HG03103 (cell line): Measurements from ENCODE around the gene LSAMP.
"Not testable (repeated sequence)": the region's sequence is repeated elsewhere in the genome, so short reads cannot be mapped to it uniquely, and the experiment has no call there.

Experiments used
- ATAC-seq: cut with Tn5 transposase; IDR thresholded peaks from one replicate; pipeline ENCODE4 v1.9.1; 2021; ENCODE audit warnings: low read depth; ENCODE audit not compliant: unreplicated experiment

The LSAMP gene

DNA sequence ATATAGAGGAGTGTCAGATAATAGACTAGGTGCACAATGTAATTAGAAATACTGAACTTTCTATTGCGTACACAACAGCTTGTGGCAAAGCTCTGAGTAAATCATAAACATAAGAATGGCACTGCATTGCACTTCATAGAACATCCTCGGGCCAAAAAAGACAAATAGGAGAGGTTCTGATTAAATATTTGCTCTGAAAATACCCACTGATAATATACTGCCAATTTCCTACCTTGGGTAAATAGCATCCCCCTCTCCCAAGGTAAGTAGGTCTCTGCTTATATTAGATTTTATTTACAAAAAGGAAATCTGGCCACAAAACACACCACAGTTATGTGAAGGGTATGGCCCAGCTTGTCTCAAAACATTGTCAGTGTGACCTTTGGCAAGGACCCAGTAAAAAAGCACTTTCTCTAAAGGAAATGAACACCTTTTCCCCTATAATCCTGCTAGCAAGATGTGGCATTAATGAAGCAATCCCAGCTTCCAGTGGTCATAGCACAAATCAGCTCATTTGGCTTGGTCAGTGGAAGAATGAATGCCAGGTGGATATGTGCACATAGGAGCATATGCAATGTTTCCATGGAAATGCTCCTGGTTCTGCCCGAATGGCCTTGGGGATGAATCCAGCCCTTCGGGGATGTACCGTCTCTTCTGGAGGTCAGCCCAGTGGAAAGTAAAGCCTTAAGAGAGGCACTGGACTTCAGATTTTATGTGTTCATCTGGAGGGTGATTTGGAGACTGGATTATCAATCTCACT, 315.9 kb downstream of the LSAMP start:
- no peak for ATAC-seq

DNA sequence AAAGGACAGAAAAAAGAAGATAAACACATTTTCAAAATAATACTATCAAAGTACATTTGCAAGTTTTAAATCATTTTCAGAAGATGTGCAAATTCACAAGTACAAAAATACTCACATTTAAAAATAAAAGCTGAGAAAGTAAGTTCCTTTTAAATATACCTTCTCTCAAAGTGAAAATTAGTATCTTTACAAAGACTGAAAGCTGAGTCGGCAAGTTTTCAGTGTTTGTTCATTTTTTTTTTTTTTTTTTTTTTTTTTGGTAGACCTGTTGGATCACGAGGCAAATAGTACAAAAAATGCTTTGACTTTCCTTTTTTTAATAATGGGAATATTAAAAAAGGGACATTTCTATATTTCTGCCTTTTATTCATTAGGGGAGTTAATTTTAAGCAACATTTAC, 317.8 kb downstream of the LSAMP start:
- ATAC-seq, result no peak

DNA sequence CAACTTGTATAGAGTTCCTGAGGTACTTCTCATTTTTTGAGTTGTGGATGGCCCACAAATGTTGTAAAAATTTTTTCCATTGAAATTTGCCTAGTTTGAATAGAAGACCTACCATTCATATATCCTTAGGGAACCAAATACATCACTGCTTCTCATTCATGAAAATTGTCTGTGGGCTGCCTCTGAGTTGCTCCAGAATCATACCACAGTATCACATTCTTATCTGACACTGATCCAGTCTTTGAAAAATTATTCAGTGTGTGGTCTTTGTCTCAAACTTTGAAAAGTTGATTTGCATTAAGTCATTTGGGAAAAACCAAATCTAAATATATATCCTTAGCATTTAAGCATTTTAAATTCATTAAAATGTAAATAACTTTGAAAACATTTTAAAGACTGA, 321.1 kb downstream of the LSAMP start:
- no peak for ATAC-seq

DNA sequence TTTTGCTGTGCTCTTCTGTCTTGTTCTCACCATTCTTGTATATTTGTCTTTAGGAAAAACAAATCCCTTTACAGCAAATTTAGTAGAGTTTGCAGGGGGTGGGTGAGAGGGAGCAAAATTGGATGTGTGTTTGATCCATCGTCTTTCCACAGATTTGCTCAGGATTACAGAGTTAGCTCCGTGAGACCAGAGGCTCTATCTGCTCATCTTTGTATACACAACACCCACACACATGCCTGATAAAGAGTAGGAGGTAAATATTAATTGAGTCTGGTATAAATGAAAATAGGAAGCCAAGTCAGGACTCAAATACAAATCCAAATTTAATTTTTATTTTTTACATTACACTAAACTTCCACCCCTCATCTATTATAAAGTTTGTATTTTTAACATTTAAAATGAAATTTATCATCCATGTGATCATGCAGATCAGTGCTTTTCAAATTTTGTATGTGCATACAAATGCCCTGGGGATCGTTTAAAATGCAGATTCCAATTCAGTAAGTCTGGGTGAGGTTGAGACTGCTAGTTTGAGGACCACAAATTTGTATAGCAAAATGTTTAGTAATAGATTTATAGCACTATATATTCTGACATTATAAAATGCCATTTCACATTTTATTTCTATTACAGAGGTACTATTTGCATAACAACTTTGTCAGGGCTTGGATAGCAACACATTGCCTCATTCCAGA, 326.7 kb downstream of the LSAMP start:
- no peak for ATAC-seq

DNA sequence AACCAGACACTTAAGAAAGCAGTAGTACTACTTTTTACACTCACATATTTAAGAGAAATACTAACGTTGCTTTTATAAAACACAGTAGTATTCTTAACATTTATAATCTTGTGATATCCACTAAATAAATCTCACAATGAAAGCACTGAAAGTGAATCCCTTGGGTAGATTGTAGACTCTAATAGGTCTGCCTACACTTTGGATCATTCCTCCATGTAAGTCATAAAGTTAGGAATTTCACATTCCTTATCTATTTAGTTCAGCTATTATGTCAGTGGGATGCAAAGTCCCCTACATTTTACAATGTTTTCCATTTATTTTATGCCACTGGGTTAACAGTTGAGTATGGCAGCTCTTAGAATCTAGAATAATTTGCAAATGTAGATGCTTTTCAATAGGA, 330.7 kb downstream of the LSAMP start:
- no peak for ATAC-seq

DNA sequence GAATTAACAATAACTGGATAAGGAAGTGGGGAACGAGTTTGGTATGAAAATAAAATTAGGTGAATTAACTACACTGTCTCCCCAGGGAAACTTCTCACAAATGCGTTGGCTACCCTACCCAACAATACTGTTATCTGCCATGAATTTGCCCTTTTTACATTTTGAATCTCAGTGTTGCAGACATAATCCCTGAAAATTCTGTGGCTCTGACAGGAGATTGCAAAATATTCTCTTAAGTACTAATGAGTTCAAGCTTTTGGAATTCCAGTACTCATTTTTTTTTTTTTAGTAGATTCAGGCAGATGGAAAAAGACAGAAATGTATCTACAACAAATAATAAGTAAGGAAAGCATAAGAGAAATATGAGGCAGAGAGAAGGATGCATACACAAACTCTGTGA, 332.6 kb downstream of the LSAMP start:
- ATAC-seq, result no peak

DNA sequence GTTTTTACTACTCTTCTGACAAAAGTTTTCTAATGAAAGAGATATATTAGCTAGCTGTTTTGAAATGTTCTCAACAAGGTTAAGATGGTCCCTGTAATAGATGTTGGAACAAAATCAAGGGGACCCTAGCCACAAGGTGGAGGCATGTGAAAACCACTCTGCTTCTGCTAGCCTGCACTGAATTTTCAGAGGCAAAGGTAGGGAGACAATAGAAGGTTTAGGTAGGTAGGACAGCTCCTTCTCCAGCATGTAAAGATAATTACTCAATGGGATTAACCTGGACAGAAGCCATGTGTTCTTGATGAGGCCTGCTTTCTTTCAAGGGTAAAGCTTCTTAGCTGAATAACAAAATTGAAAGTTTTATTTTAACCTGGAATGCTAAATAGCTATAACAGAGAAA, 333.5 kb downstream of the LSAMP start:
- no peak for ATAC-seq

DNA sequence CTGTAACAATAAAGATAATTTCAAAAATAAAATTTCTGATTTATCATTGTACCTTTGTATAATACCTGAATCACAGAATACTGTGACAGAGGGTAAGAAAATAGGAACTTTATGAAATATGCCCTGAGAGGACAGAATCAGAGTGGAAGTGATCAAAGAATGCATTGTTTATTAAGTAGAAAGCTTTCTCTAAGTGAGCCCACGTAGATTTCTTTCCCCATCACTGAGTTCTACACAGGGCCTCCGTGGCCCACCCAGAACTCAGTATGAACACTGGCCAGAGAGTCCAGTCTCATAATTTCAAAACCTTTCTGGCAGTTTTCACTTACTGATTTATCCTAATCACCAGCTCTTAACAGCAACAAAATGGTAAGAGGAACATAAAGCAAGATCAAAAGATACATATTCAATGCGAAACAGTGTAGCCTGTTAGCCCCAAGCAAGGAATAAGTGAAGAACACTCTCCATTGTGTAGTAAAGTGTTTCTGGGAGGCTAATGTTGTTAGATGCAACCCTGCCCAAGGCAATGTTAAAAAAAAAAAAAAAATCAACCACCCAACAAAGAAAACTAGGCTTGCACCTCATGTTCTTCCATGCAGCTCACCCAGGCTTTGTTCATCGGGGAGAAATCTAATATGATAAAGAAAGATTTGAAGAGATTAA, 341.3 kb downstream of the LSAMP start:
- ATAC-seq, result no peak

DNA sequence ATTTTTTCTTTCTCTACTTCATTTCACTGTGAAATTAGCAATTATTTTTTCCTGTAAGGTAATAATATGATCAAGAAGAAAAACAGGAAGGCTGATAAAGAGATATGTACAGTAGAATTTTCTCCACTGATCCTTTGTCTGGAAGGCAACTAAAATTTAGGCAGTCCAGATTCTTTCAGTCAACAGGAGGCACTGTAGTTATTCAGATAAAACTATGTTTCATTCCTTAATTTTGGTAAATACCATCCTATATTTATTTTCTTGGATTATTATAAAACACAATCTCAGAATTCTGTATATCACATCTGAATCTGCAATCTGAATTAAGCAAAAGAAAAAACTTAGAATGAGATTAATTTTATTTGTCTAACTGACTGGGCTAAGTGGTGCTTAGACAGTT, 343.2 kb downstream of the LSAMP start:
- ATAC-seq, result no peak

DNA sequence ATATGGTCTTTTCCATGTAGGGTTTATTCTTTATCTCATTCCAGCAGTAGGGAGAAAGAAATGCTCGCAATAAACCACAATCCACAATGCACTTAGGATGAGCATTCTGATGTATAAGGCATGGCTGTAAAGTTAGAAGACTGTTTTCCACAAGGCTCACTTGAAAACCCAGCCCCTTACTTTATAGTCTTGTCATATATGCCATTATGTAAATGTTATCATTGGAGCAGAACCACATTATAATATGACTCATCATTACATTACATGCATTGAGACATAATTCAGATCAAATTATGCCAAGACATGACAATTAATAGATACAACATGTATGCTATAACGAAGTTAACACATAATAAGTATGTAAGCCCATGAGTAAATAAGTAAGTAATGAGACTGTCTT, 348.1 kb downstream of the LSAMP start:
- no peak for ATAC-seq

DNA sequence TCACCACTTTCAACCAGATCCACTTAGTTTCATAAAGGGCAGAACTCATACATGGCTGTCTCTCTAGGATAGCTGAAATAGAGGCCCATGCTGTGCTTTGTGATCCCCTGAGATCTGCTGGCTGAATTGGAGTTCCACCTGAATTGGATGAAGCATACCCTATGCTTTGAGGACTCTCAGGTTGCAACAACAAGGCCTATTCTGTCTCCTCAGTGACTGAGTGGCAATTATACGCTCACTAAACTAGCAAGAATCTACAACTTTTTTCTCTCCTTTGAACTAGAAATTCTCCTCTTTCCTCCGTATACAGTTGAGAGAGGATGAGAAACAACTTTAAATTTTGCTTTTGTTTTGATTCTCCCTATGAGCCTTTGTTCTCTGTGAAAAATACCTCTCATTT, 348.7 kb downstream of the LSAMP start:
- ATAC-seq, result no peak

DNA sequence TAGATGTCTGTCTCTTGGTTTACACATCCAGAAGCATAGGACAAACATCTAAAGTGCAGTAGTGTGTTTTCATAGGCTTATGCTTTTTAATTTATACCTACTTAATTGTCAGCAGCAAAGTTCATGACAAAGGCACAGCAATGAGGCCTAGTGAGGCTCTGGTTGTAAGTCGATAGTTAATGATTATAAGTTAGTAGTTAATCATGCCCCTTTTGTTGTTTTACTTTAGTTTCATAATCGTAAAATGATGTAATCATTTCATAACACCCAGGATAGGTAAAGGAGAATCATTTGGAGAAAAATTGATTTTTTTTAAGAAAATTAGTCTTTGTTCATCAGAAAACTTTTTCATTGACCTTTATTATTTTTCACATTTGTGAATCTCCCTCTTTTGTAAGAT, 351.9 kb downstream of the LSAMP start:
- ATAC-seq, result no peak

DNA sequence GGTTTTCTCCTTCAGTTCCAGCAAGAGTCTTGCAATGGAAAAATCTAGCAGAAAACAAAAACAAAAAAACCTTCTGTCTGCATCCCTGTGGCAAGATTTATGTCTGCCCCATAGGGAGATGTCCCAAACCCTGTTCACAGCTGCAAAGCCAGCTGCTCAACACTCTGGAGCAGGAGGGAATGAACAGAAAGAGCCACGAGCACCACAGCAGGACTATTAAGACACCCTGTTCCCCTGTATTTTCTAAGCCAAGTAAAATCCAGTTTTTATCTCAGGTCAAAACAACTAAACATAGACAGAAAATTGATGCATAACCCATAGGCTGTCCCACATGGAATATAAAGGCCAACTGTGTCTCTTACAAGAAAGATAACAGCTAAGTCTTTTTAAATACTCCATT, 357.9 kb downstream of the LSAMP start:
- no peak for ATAC-seq

DNA sequence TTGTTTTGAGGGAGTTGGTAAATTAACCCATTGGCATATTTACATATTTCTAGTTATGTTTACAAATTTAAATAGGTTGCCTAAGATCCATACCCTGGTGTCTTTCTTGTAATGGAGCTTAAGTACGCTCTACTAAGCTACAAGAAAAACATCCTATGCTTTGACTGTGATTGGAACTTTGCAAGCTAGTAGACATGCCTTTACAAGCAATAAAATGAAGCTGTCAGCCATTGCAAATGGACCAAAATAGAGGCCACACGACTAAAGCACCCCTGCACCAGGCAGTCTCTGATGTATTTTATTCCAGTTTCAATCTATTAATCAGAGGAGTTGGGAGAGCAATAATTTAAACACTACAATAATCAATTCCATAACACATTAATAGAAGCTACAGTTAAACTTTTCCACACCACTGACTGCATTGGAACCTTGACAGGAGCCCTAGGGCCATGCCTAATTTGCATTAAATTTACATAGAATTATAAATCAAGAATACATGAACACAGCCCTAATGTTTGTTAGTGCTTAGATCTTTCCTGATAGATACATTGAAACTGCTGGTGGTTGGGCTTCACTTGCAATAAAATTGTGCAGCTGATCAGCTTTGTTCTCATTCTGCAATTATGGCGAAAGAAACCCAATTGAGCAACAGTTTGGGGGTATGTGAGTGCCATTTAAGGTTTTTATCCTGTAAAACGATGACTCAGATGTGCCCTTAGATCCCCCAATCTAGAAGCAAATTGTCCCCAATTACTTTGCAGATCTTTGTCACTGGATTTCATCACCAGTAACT, 360.1 kb downstream of the LSAMP start:
- no peak for ATAC-seq

DNA sequence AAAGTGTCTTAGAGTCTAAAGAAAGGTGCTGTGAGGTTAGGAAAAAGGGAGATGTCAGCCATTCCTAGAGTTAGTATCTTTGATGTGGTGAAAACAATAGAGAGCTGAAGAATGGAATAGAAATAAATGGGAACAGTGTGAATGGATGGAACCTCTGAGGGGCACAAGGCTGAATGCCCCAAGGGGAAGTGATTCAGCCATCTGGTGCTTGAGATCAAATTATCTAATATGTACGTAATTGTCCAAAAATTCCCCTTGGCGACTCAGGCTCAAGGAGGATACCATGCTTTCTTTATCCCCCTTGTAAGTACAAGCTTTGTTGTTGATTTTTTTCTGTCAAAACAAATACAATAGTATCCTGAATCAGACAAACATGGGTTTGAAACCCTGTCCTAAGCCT, 361.6 kb downstream of the LSAMP start:
- ATAC-seq, result no peak

DNA sequence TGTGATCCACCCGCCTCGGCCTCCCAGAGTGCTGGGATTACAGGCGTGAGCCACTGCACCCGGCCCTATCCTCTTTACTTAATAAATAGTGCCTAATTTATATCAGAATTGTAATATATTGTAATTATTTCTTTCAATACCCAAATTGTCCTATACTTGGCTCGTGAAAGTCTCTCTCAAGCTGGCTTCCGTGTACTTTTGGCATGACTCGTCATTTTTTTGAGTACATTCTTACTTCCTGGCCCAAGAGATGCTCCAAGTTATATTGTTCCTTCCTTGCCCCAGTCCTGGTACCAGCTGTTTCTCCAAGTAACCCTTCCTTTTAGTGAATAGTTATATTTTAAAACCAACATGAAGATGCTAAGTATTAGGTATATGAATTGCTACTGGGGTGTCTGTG, 366.7 kb downstream of the LSAMP start:
- ATAC-seq, result no peak

DNA sequence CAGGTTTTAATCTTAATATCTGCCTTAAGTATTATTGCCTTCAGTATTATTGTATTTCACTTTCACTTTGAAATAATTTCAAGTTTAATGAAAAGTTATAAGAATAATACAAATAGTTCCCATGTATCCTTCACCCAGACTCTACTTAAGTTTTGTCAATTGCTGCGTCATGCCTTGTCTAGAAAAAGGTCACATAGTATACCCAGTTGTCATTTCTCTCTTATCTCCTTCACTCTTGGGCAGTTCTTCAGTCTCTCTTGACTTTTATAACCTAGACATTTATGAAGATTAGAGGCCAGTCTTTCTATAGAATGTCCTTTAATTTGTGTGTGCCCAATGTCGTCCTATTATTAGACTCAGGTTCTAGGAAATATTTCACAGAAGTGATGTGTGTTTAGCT, 367.7 kb downstream of the LSAMP start:
- no peak for ATAC-seq

DNA sequence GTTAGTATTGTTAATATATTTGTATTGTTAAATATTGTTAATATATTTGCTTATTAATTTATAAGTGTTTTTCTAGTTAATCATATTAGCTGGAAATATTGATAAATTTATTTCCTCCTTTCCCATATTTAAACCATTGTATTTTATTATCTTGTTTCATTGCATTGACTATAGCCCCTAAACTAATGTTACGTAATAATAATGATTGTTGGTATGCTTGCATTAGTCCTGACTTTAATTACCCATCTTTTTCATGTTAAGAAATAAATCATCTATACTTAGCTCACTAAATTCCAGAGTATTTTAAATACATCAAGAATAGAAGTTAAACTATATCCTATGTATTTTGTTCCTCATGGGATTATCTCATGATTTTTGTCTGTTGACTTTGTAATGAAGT, 368.2 kb downstream of the LSAMP start:
- no peak for ATAC-seq

DNA sequence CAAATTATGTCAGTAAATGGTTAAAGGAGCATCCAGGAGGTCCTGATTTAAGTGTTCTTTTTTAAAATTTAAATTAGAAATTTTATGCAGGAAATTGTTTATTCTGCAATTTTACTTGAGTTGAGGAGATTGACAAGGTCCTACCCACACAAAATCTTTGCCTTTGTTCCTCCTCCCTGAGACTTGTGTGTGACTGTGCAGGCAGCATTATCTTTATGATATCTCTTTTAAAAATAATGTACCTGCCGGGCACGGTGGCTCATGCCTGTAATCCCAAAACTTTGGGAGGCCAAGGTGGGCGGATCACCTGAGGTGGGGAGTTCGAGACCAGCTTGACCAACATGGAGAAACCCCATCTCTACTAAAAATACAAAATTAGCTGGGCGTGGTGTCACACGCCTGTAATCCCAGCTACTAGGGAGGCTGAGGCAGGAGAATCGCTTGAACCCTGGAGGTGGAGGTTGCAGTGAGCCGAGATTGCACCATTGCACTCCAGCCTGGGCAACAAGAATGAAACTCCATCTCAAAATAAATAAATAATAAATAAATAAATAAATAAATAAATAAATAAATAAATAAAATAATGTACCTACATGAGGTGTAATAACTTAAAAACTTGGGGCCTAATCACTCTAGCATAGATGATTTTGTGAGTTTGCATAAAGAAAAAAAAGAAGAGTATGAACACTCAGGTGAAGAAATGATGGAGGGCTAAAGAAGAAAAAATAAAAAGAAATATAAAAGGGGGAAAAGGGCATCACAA, 374.6 kb downstream of the LSAMP start:
- ATAC-seq, result not testable (repeated sequence)

DNA sequence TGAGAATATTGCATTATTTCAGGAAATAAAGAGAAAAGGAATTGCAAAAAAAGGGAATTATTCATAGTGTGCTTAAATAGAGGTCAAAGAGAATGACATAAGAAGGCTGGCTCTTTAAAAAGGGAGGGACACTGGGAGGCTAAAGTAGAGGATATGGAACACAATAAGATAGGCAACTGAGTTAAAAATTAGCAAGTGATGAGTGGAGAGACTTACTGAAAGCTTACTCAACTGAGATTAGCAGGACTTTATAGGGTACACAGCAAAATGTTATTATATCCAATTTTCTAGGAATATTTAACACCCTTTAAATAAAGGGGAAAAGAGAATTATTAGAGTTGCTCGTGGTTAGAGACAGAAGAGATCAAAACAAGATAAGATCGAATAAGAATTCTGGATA, 375.2 kb downstream of the LSAMP start:
- no peak for ATAC-seq
